GM18498 (cell line): ENCODE results near the gene SIRT3.
A peak's percentile ranks its signal among the peaks of the same experiment; 100 is the strongest.
"Not testable (repeated sequence)": the region's sequence is repeated elsewhere in the genome, so short reads cannot be mapped to it uniquely, and the experiment has no call there.

Experiments used
- ATAC-seq: cut with Tn5 transposase; IDR thresholded peaks from one replicate; pipeline ENCODE4 v1.9.1; 2021; ENCODE audit warnings: mild to moderate bottlenecking, moderate library complexity; ENCODE audit not compliant: unreplicated experiment

The SIRT3 gene

DNA sequence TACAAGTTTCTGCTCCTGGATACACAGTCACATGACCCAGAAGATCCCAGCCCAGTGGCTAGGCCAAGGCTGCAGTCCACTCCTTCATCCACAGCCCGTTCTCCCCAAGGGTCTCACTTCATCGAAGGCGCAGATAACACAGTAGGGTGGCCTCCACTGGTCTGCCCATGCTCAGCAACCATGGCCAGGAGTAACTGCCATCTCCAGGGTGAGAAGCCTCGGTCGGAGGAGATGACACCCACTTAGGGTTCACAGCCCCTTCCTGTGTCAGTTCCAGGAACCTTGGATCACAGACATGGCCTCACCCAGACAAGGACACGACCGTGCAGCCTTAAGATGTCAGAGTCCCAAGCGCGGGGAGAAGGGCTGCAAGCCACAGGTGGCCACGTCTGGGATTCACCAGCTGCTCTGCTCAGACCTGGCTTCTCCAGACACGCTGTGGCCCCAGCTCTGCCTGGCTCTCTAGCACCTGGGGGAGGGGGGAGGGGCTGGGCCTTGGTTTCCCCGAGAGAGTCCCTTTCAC lies 31.5 kb downstream of the SIRT3 start:
- no peak for ATAC-seq

DNA sequence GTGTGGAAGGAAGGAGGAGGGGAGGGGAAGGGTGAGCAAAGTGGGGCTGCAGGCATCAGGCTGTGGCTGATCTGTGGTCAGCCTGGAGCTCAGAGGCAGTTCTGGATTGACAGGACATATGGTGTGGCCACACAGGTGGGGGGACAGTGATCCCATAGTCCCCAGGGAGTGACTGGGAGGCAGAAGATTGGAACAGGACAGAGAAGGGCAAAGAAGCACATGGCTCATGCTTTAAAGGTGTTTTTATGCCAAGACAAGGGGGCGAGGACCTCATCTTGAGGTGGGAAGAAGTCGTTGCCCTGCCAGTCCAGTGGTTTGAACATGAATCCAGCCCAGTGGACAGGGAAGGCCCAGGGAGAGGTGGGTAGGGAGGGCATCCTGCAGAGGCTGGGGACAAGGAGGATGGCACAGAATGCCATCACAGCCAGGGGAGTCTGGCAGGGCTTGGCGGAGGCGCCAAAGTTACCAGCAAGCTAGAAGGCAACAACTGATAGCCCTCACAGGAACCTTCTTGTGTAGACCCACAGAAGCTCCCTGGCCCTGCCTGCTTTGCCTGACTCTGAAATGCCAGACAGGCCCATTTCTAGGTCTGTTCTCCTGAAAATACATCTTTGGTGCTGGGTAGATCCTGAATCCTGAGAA lies 32.1 kb downstream of the SIRT3 start:
- no peak for ATAC-seq

- no peak for ATAC-seq
Observed at GRCh38 chr11:203056-203944, 32.8 kb downstream of the SIRT3 start.

GRCh38 chr11:202490-202889 lies 33.7 kb downstream of the SIRT3 start:
- no peak for ATAC-seq

GRCh38 chr11:201966-202365 lies 34.2 kb downstream of the SIRT3 start:
- ATAC-seq, result no peak

- ATAC-seq, result no peak
Observed at GRCh38 chr11:200224-201003, 35.7 kb downstream of the SIRT3 start.

GRCh38 chr11:199782-200181 lies 36.4 kb downstream of the SIRT3 start:
- ATAC-seq, result no peak

GRCh38 chr11:199004-199581 lies 37.0 kb downstream of the SIRT3 start:
- ATAC-seq, result no peak

- ATAC-seq, result no peak
Observed at GRCh38 chr11:198236-198806, 37.8 kb downstream of the SIRT3 start.

DNA sequence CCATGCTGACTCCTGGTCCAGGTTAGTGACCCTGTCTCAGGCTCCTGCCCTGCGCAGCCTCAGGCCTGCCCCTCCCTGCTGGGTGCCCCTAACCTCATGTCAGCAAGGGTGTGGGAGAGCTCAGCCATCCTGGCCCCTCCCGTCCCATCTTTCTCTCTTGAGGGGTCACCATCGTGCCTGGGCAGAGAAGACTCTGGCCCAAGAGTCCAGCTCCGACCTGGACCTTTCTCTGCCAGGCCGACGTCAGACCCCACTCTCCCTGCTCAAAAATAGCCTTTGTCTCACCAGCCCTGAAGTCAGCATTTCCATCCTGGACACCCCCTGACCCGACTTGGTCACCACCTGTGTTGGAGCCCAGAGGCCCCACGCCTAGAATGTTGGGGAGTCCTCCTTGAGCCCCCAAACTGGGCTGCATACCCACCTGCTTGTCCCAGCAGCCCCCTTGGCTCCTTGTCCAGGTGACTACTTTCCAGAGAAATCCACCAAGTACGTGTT lies 38.4 kb downstream of the SIRT3 start:
- ATAC-seq, result no peak

GRCh38 chr11:196786-197731 lies 39.1 kb downstream of the SIRT3 start:
- no peak for ATAC-seq

GRCh38 chr11:193481-193880 lies 42.7 kb downstream of the SIRT3 start:
- ATAC-seq, result not testable (repeated sequence)

DNA sequence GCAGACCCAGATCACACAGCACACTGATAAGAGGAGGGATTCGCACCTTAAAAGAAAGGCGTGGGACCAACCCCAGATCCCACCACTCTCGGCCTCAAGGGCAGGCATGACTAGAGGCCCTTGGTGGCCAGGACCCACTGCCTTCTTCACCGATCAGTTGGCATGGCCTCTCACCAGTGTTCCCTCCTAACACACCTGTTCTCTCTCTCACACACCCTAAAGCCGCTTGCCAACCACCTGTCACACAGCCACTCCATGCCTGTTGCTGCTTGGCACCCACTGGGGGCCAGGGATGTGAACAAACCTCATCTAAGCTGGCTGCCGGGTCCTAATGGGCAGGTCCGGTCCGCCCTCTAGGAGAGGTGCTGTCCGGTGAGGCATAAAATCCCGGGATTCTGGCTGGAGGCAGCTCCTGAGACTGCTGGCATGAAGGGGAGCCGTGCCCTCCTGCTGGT lies 43.4 kb downstream of the SIRT3 start, which contains the start of gene SCGB1C1:
SCGB1C1 (plus strand) TSS at position 405 of the 455 bp plus-strand sequence; CDS start at position 427, 22 bp downstream.
- ATAC-seq, result not testable (repeated sequence)

GRCh38 chr11:191490-192478 lies 44.4 kb downstream of the SIRT3 start:
- not testable (repeated sequence) for ATAC-seq

GRCh38 chr11:190546-190945 lies 45.6 kb downstream of the SIRT3 start:
- ATAC-seq, result not testable (repeated sequence)

- peak; percentile 80 for ATAC-seq
Observed at GRCh38 chr11:189843-190311, 46.3 kb downstream of the SIRT3 start.

GRCh38 chr11:189200-189783 lies 46.9 kb downstream of the SIRT3 start:
- ATAC-seq, result peak; percentile 23
